Colonic mucosa (tissue), 4 donors: ENCODE results near the gene RNF115. TPM values are rescaled to one million over a fixed set of nuclear protein-coding genes. Genes with fewer than 3 reads are reported as not detected.
"Not testable (repeated sequence)": the region's sequence is repeated elsewhere in the genome, so short reads cannot be mapped to it uniquely, and the experiment has no call there.

Source experiments
- DNase-seq: peaks from one replicate; pipeline ENCODE4 v3.0.0-alpha.2; 2020
- H3K27ac ChIP-seq: fragments of 200-600 bp; one replicate; pipeline ENCODE4 v1.8.0; 2021
- H3K27me3 ChIP-seq: fragments of 200-600 bp; one replicate; pipeline ENCODE4 v1.8.0; 2021
- H3K36me3 ChIP-seq: fragments of 200-600 bp; one replicate; pipeline ENCODE4 v1.8.0; 2021
- H3K4me1 ChIP-seq: fragments of 200-600 bp; one replicate; pipeline ENCODE4 v1.8.0; 2021; ENCODE audit warnings: mild to moderate bottlenecking
- H3K4me3 ChIP-seq: fragments of 200-600 bp; one replicate; pipeline ENCODE4 v1.8.0; 2021
- H3K9ac ChIP-seq, 2 donors: one replicate each; pipeline ENCODE4 v1.7.0; 2013; ENCODE audit warnings: control low read depth in 2 of 2, low read depth in 2 of 2, low read length in 2 of 2
- H3K9me3 ChIP-seq: fragments of 200-600 bp; one replicate; pipeline ENCODE4 v1.8.0; 2021
- CTCF ChIP-seq: fragments of 200-600 bp; IDR thresholded peaks from one replicate; pipeline ENCODE4 v1.8.0; 2022; ENCODE audit warnings: antibody characterized with exemption, mild to moderate bottlenecking
- intact Hi-C: fragments of 100-400 bp; cut with DNase I; formaldehyde crosslinking; loops from one replicate; pipeline ENCODE4 v1.14.1; 2022
- total RNA-seq, 2 donors: library from RNA; stranded (reverse); fragmentation: NEBNext Ultra II Directional in 1 of 2; extraction: Animal tissue kit (Norgen Biotek cat#: 25700) in 1 of 2; gene quantifications; one replicate each; pipeline ENCODE4 v1.2.1, GENCODE V29; 2021
- donor health status: healthy.
- donor health status: DM: no; HTN: no; CAD: no.
- donor health status: DM: no; HTN: no; CAD: no.

Gene RNF115
- total RNA-seq, 2 donors from 2014 or later = 6.4 to 6.9 TPM

- no peaks in the 10 kb centered on the region for H3K27me3 ChIP-seq
- no peak for TF ChIP-seq CTCF
- no peak overlapping the region for H3K9ac ChIP-seq
- H3K9me3 ChIP-seq = no peaks in the 10 kb centered on the region
- H3K4me1 ChIP-seq = no peaks in the 10 kb centered on the region
- H3K27ac ChIP-seq = no peak overlapping the region
- intact Hi-C loops = no loop called here
- no peaks in the 10 kb centered on the region for H3K36me3 ChIP-seq
- H3K4me3 ChIP-seq = no peak overlapping the region
- DNase-seq = no peak
These were observed 87.7 kb downstream of the RNF115 start for GRCh38 chr1:145736191-145736590.

- Histone ChIP-seq H3K9ac (no peak overlapping the region), H3K9me3 (no peaks in the 10 kb centered on the region), H3K4me1 (no peaks in the 10 kb centered on the region), H3K36me3 (no peaks in the 10 kb centered on the region), H3K27me3 (no peaks in the 10 kb centered on the region), H3K27ac (no peak overlapping the region), H3K4me3 (no peak overlapping the region)
- intact Hi-C loops = no loop called here
- no peak for DNase-seq
- TF ChIP-seq CTCF = no peak
These were observed 93.0 kb downstream of the RNF115 start for GRCh38 chr1:145730900-145731299.

GRCh38 chr1:145730467-145730866, 93.4 kb downstream of the RNF115 start:
- no peaks in the 10 kb centered on the region for H3K36me3 ChIP-seq
- no peaks in the 10 kb centered on the region for H3K27me3 ChIP-seq
- H3K9ac ChIP-seq = no peak overlapping the region
- no peak overlapping the region for H3K27ac ChIP-seq
- intact Hi-C loops = no loop called here
- TF ChIP-seq CTCF = no peak
- H3K4me3 ChIP-seq = no peak overlapping the region
- DNase-seq = no peak
- no peaks in the 10 kb centered on the region for H3K4me1 ChIP-seq
- H3K9me3 ChIP-seq = no peaks in the 10 kb centered on the region

- no peak for TF ChIP-seq CTCF
- no peak for DNase-seq
These were observed 94.0 kb downstream of the RNF115 start for GRCh38 chr1:145729666-145730436.

GRCh38 chr1:145729196-145729595, 94.7 kb downstream of the RNF115 start:
- no peak overlapping the region for H3K4me3 ChIP-seq
- H3K27me3 ChIP-seq = no peaks in the 10 kb centered on the region
- no peak for DNase-seq
- H3K36me3 ChIP-seq = no peaks in the 10 kb centered on the region
- no peaks in the 10 kb centered on the region for H3K9me3 ChIP-seq
- no peak overlapping the region for H3K9ac ChIP-seq
- no peak overlapping the region for H3K27ac ChIP-seq
- intact Hi-C loops = loop anchor here (10.0 kb wide), 1 partner anchor 134 kb away; no protein-coding TSS in a partner anchor
- no peaks in the 10 kb centered on the region for H3K4me1 ChIP-seq
- TF ChIP-seq CTCF = no peak

More at GRCh38 chr1:145729666-145730436, 94.0 kb downstream of the RNF115 start:
- H3K36me3 ChIP-seq = no peaks in the 10 kb centered on the region
- H3K9me3 ChIP-seq = no peaks in the 10 kb centered on the region
- no peaks in the 10 kb centered on the region for H3K4me1 ChIP-seq
- no peaks in the 10 kb centered on the region for H3K27me3 ChIP-seq
- no peak overlapping the region for H3K4me3 ChIP-seq
- intact Hi-C loops = loop anchor here (10.0 kb wide), 1 partner anchor 135 kb away; no protein-coding TSS in a partner anchor
- no peak overlapping the region for H3K27ac ChIP-seq
- H3K9ac ChIP-seq = no peak overlapping the region

GRCh38 chr1:145726193-145726592, 97.7 kb downstream of the RNF115 start:
- not testable (repeated sequence) for H3K9ac ChIP-seq, H3K27ac ChIP-seq, H3K4me1 ChIP-seq, H3K36me3 ChIP-seq, H3K27me3 ChIP-seq, H3K9me3 ChIP-seq, H3K4me3 ChIP-seq, DNase-seq
- intact Hi-C loops = loop anchor here (10.0 kb wide), 1 partner anchor 131 kb away; no protein-coding TSS in a partner anchor
